Activated CD4-positive, alpha-beta T cell treated with anti-CD3 and anti-CD28 coated beads, Interleukin-2, amount 50 U/mL, for 24 hours (primary cell): ENCODE results near the gene PON1.

Experiments used
- DNase-seq, 2 donors: peaks; one replicate each; pipeline ENCODE4 v3.0.0-alpha.2; 2020; ENCODE audit warnings: low read depth in 1 of 2, low spot score in 1 of 2

PON1 gene

DNA sequence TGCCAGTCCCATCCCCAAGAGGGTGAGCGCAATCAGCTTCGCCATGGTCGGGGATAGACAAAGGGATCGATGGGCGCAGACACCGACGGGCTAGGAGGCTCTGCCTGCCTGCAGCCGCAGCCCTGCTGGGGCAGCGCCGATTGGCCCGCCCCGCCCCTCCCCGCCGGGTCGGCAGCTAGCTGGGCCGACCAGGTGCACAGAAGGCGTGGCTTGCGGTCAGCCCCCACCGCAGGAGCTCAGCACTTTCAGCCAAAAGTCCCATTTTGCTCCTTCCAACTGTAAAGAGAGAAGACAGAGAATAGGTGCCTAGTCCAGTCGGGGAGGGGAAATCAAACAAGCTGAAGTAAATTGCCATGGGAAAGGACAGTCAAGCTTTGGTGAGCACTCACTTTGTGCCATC lies at the start of gene PON1:
Gene PON1, minus strand, starts transcription at position 102 of the 400 bp plus-strand sequence. Its CDS starts 57 bp downstream, at position 45.
- DNase-seq, result no peak

DNA sequence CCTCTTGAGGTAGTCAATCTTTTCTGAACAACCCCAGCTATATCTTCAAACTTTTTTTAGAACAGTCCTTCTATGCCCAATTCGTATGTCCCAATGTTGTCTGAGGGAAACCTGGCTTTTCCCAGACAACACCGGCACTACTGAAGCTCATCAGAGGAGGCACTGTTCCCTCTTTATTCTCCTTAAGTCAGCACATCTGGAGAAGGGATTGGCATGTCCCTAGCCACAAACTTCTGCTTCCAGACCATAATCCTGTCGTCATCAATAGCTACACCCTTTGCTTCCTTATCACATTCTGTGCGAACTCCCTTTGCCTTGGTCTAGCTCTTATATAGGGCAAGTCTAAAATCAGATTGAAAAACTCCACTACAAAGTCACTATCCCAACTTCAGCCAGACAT lies 49.0 kb upstream of the PON1 start:
- no peak for DNase-seq

DNA sequence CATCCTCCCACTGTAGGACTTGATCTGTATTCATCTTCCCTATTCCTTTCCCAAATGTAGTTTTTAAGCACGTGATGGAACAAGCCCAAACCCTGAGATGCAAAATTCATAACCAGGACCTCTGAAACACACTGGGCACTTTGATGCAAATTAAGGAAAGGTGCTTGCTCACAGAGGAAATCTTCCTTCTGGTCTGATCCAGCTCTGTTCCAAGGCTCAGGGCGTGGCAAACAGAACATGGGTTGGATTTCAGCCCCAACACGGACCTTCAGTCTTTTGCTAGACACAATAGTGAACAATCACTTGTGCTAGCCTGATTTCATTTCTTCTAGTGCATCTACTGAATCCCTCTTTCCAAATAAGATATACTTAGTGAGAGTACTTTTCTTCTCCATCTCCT lies 43.9 kb upstream of the PON1 start:
- no peak for DNase-seq

DNA sequence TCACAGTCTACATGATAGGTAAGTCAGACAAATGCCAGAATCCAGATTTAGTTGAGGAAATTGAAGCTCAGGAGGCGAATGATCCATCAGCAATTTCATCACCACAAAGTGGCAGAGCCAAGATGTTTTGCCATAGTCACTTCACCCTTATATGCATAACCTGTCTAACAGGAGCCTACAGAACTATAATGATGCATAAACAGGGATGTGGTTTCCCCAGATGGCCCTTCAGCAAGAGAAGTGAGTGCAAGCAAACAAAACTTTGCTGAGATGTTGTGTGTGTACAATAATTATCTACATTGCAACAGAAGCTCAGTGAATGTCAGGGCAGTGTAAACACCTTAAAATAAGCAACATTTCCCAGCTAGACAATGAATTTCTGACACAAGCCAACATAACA lies 43.3 kb upstream of the PON1 start:
- DNase-seq, result no peak

DNA sequence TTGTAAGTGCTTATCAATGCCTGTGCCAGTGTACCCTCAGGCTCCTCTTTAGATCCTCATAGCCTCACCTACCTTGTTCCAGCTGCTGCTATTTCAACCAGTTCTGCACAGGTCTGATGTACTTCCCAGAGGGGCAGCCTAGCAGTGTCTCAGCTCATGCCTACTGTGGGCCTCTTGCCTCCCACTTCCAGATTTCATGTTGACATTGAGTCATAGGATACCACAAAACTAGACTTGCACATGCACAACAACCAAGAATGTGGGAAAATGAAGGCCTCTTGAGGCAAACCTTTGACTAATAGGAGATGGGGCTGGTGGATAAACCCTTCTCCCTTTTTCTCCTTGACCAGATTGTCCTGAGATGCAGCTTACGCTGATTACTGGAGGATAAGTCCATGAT lies 40.8 kb upstream of the PON1 start:
- no peak for DNase-seq

DNA sequence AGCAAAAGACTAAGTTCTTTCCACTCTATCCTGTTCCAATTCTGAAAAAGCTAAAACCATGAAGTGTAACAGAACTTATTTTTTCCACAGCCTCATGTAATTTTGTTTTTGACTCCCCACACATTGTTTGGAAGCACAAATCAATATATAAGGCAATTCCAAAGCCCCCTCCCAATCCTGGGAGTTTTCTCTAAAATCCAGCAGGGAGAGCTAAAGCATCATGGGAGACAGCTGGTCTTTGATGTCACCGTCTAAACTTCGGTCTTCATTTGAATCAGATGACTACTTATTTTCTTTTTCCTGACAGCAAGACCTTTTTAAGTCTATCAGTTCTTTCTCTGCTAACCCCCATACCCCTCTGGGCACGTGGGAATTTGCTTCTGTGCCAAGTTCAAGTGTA lies 33.3 kb upstream of the PON1 start:
- no peak for DNase-seq

DNA sequence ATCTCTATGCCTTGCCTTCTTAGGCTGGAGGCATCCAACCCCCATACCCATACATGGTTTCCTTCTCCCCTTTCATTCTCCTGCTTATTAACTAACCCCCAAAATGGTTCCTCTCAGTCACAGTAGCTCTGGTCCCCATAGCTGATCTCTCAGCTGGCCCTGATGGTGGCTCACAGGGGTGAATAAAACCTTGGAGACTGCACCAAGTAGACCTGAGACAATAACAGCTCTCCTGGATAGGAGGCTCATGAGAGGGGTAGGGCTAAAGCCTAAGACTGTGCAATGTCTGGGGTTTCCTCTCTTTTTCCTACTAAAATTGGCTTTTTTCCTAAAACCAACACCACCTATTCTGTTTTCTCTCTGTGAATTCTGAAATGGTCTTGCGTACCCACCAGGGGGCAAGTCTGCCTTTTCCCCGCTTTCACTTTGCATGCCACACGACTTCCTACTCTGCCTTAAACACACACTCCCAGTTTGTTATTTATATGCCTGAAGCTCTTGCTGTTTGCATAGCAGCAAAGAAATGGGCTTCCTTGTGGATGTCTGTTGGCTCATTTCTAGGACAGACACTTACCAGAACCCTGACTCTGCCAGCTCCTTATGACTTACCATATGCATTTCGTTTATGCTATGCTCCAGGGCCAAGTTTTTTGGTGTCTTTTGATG lies 18.4 kb upstream of the PON1 start:
- no peak for DNase-seq

DNA sequence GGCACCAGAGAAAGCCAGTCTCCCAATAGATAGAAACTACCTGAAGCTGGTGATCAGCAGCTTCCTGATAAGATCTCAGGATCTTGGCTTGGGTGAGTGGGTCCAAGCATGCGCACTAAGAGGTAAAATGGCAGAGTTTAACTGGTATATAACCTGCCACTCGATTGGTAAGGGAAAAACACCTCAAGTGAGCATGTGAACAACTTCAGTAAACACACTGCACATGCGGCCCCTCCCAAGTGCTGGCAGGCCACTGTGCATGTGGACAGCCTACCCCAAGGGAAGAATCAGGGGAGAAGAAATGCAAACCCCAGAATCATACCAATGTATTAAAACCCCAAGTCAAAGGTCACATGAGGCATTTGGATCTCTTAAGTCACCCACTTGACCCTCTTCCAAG lies 17.7 kb upstream of the PON1 start:
- no peak for DNase-seq

DNA sequence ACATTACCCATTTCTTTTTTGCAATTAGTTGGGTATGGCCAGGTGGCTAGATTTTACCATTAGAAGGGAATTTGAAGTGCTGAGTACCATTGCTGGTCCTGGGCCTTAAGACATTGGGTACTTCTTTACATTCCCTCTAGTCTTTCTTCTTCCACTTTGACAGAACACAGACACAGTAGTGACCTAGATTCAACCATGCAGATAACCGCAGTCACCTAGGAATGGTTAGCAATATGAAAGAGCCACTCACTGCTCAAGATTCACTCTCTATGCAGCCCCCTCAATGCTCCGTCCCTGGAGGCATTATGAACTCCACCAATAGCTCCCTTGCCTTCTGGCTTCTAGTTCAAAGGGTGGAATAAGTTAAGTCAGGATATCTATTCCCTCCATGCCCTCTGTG lies 16.2 kb upstream of the PON1 start:
- DNase-seq, result no peak

DNA sequence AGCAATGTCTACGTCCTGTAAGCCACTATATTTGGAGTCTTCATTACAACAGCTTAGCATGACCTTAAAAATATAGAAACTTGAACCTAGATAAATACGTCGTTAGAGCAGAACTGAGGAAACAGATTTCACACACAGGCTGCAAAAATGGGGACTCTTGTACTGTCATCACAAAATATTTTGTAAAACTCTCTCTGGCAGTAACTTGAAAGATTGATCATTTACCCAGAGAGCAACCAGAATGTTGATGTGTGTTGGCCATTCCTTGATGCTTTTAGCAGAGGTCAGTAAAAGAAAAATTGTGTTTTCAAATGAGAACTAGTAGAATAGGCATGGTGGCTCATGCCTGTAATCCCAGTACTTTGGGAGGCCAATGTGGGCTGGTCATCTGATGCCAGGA lies 14.5 kb upstream of the PON1 start:
- DNase-seq, result no peak

DNA sequence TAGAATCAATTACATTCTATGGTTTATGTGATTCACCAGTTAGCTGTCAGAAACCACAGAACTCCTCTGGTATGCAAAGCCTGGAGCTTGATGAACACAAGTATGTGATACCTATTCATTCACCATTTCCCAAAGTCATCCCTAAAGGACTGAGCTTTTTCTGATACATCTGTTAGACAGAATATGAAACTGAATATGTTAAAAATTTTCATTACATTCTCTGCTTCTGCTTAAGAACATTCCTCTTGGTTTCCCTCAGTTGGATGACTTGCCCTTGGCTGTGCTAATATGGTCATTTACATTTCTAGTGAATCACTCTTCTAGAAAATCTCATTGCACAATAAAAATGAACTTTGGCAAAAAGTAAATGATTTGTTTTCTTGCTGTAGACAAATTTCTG lies 10.8 kb upstream of the PON1 start:
- no peak for DNase-seq

DNA sequence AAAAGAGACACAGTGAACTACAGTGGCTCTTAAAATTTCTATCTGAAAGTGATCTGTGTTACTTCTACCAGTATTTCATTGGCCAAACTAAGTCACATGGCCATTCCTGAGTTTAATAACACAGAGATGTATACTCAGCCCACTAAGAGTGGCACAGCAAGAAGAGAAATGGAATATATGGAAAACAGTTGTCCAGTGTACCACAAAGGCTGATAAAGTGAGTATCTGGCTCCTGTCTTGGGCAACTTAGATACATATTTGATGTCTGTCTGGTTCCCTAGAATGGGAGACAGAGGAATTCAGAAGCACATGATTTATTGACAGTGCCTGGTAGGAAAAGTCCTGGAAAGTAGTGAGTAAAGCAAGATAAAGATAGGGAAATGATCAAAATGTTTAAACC lies 10.1 kb upstream of the PON1 start:
- DNase-seq, result no peak

DNA sequence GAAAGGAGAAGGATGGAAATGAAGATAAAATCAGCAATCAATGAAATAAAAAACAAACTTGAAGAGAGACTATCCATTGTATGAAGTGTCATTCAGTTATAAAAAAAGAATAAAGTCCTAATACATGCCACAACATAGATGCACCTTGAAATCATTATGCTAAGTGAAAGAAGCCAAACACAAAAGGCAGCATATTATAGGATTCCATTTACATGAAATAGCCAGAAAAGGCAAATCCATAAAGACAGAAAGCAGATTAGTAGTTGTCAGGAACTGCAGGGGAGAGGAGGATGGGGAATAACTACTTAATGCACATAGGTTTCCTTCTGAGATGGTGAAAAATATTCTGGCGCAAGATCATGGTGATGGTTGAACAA lies 6.6 kb upstream of the PON1 start:
- DNase-seq, result no peak

DNA sequence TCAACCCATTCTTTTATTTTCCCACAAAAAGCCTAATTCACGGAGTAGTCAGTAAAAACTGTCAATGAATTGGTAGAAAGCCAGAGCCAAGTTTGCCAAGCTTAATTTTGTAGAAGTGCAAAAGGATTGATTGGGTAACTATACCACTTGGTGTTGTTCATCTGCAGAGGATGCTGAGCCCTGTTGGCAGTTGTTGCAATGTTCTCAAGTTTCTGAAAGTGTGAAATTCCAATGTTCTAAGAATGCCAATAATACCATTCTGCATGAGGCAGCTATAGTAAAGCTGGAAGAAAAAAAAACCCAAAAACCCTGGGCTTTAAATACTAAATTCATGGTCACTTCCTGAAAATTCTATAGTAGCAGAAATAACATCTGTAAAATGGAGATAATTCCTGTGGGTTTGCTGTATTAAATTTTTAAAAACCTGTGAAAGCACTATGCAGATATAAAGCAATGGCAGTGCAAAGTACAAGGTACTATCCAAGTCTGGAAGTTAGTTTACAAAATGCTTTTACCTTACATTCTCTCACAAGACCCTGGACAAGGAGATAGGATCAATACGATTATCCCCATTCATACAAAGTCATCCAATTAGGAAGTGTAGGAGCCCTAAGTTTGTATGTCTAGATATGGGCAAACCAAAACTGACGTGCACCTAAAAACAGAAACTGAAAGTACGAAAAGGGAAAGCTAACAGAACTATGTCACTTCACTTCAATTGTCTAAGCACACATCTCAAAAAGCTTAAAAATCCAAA lies 6.0 kb upstream of the PON1 start:
- no peak for DNase-seq

DNA sequence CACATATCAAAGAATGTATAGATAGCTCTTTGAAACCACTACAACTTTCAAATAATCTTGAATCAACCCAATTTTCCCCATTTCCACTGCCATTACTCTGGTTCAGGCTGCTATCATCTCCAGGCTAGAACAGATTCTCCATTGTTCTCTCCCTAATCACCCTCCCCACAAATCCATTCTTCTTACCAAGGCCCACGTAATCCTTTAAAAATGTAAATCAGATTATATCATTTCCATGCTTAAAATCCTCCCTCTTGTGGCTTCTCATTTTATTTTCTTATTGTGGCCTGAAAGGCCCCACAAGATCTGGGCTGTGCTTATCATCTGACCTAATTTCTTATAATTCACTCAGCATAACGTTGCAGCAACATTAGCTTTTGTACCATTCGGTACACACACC lies 3.0 kb upstream of the PON1 start:
- DNase-seq, result no peak

DNA sequence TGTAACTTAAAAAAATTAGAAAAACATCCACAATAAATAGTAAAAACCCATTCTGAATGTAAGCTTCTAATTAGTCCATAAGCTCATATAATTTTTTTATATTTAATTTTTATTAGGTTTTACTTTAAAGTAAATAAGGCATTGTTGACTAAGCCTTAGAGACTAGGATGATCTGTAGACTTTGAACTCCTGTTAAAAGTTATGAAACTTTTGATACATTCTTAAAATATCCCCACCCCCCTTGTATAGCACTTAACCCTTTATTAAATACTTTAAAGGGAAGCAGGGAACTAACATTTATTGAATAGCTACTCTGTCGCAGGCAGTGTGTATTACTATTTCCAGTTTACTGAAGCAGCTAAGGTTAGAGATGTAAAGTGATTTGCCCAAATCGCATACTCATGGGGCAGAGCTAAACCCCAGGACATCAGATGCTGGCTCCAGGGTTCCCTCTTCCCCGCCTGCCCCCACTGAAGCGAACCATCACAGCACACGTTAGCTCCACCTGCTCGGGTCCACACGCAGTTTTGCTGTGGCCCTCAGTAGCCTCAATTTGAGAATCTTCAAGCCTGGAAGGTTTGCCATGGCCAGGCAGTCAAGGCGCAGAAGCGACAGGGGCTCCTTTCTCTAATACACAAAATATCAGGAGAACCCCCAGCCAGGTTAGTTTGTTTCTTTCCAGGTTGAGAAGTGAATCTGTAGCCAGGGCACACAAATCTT lies 762 bp downstream of the PON1 start:
- DNase-seq, result no peak

DNA sequence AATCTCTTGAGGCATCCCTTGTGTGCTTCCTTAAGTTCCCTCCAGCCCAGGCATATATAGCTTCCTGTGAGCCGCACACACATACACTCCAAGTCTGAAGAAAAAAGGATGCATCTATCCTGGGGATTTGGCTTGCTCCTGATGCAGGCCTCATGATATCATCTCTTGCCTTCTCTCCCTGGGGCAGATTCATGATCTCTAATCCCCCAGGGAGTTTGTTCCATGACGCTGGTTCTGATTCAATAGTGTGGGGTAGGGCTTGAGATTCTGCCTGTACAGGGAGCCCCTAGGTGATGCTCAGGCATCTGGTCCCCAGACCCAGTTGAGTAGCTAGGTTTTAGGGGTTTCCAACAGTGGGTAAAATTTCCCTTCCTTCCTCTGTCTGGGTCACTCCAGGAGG lies 1.5 kb downstream of the PON1 start:
- DNase-seq, result no peak

DNA sequence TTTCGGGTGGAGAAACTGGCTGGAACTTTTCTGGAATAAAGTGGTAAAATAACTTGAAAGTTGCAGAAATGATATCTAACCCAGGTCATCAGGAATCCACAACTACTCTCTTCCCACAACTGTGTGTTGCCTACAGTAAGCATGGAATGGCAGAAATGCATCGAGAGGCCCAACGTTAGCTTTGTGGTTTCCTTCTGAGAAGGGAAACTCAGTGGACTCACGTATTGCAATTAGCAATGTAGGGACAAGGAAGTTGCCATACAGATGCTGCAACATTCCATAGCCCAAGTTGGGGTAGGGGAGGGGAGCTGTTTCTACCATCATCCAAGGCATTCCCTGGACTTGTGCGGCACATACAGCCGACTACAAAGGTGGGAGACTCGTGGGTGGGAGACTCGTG lies 1.9 kb downstream of the PON1 start:
- DNase-seq, result no peak

DNA sequence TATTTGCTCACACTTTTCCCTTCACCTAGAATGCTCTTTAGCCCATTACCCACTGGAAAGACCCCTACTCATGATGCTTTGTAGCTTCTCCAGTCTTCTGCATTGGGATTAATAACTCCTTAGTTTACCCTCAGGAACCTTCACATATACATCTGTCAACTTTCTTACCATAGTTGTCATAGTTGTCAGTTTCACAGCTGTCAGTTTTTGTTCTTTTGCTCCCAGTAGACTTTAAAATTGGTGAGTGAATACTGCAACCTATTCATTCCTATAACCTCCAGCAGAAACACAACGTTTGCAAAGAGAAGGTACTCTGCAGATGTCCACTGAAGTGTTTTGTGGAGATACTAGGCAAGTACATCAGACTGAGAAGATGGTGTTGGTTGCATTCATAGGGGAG lies 2.6 kb downstream of the PON1 start:
- no peak for DNase-seq

DNA sequence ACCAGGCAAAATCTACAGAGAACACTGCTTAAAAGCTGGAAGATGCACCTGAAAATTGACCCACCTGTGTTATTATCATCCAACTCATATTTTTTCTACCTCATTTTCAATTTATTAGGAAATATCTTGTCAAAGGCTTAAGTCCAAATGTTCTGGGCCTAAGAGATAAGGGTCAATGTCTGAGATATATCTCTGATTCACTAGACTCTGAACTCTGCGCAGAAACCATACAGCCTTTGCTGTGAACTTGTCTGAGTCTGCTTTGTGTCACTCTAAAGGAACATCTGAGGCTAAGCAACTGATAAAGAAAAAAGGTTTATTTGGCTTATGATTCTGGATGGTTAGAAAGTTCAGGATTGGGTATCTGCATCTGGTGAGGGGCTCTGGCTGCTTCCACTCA lies 3.7 kb downstream of the PON1 start:
- DNase-seq, result no peak

DNA sequence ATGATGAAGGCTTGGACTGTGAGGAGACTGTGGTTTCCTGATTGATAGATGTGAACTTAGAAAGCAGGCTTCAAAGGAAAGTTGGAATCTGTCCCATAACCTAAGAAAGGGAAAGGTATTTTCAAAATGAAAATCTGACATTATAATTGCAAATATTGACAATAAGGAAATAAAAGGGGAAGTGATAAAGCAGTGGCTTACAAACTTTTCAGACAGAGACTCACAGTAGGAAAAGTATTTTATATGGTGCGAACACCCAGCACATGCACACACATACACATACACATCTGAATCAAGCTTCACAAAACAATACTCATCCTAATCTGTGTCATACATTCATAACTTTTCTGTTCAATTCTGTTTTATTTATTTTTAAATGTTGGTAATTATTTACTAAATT lies 4.8 kb downstream of the PON1 start:
- DNase-seq, result no peak

DNA sequence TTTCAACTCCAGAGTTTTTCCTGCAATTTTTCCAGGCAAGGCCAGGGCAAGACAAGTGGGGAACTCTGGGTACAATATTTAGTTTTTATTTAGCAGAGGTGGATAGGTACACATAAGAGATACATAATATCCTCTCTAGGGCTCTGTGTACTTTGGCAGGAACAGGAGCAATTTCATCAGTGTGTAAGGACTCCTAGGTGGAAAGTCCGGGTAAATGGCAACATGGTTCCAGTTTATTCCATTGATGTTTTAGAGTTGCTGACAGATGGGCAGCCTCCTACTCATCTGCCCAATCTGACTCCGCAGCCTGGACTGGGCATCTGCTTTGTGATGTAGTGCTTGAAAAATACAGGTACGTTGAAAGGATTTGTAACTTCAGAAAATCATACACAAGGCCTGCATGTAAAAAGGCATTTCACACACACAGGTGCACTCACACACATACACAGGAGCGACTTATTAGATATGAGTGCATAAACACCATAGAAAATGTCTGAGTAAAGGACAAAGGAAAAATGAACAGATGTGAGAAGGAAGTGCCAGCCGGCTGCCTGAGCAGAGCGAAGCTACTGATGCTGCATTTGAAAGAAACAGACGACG lies 5.7 kb downstream of the PON1 start:
- DNase-seq, result no peak
